Spleen (tissue), 11 donors: ENCODE results near the gene SLFNL1. TPM values are rescaled to one million over a fixed set of nuclear protein-coding genes. Genes with fewer than 3 reads are reported as not detected.
A peak's percentile ranks its signal among the peaks of the same experiment; 100 is the strongest.

Experiments used
- DNase-seq: peaks from one replicate; pipeline ENCODE4 v3.0.0-alpha.2; 2020
- H3K27ac ChIP-seq, 8 donors: fragments of 200-600 bp; sonication (generic) in 7 of 8; 1 replicate in 4 of 8; 2 replicates in 4 of 8; pipeline versions ENCODE4 v1.5.0 to v1.8.0; 2016 to 2021; ENCODE audit warnings: inconsistent platforms in 4 of 8, mild to moderate bottlenecking in 4 of 8, moderate library complexity in 1 of 8
- H3K27me3 ChIP-seq, 7 donors: fragments of 200-600 bp; sonication (generic) in 6 of 7; replicated peaks in 1 of 7; 1 replicate in 4 of 7; 2 replicates in 3 of 7; pipeline versions ENCODE4 v1.5.0 to v1.8.0; 2016 to 2021; ENCODE audit warnings: inconsistent platforms in 3 of 7, mild to moderate bottlenecking in 1 of 7
- H3K36me3 ChIP-seq, 6 donors: fragments of 200-600 bp; sonication (generic) in 5 of 6; 1 replicate in 4 of 6; 2 replicates in 2 of 6; pipeline versions ENCODE4 v1.5.0 to v1.8.0; 2016 to 2021; ENCODE audit warnings: inconsistent platforms in 2 of 6
- H3K4me1 ChIP-seq, 6 donors: fragments of 200-600 bp; sonication (generic) in 5 of 6; 1 replicate in 3 of 6; 2 replicates in 3 of 6; pipeline versions ENCODE4 v1.5.0 to v1.8.0; 2016 to 2021; ENCODE audit warnings: inconsistent platforms in 3 of 6
- H3K4me3 ChIP-seq, 8 donors: fragments of 200-600 bp; sonication (generic) in 7 of 8; 1 replicate in 4 of 8; 2 replicates in 4 of 8; pipeline versions ENCODE4 v1.5.0 to v1.8.0; 2016 to 2021; ENCODE audit warnings: inconsistent platforms in 4 of 8, mild to moderate bottlenecking in 4 of 8, moderate library complexity in 2 of 8
- H3K9me3 ChIP-seq, 8 donors: fragments of 200-600 bp; sonication (generic) in 7 of 8; 1 replicate in 4 of 8; 2 replicates in 4 of 8; pipeline versions ENCODE4 v1.5.0 to v1.8.0; 2016 to 2021; ENCODE audit warnings: inconsistent platforms in 4 of 8
- CTCF ChIP-seq, 11 experiments: fragments of 200-600 bp in 7 of 11; fragments of 450-650 bp in 4 of 11; sonication (generic) in 4 of 11; IDR thresholded peaks in 8 of 11; conservative IDR thresholded peaks in 3 of 11; 1 replicate in 7 of 11; 2 replicates in 4 of 11; pipeline versions ENCODE4 v1.4.0 to v1.8.0; 2016 to 2021; ENCODE audit warnings: antibody characterized with exemption in 11 of 11, inconsistent platforms in 4 of 11, mild to moderate bottlenecking in 1 of 11
- POLR2A ChIP-seq, 3 donors: fragments of 450-650 bp; IDR thresholded peaks; one replicate each; pipeline ENCODE4 v1.5.1; 2017; ENCODE audit warnings: antibody characterized with exemption in 3 of 3, mild to moderate bottlenecking in 1 of 3
- POLR2AphosphoS5 ChIP-seq, 3 donors: sonication (generic); formaldehyde crosslinking; IDR thresholded peaks; one replicate each; pipeline ENCODE4 v1.5.1; 2017; ENCODE audit warnings: antibody characterized with exemption in 3 of 3
- WGBS, 5 donors: extraction: QIAGEN DNeasy Blood & Tissue Kit in 3 of 5; methylation state at CpG; one replicate each; pipeline versions ENCODE4 v1.1.5 to v1.1.7; 2013 to 2018; 5-methylcytosine and 5-hydroxymethylcytosine counted together
- intact Hi-C: fragments of 100-400 bp; cut with DNase I; formaldehyde crosslinking; loops from one replicate; pipeline ENCODE4 v1.15.0; 2023; ENCODE audit warnings: low total_unique reads
- polyA plus RNA-seq, 3 donors: library from polyadenylated mRNA; stranded (reverse); fragments of 200-250 nt; gene quantifications; one replicate each; pipeline ENCODE4 v1.2.1, GENCODE V29; 2013
- total RNA-seq, 7 donors: library from RNA; depleted of rRNA in 3 of 7; stranded (reverse); fragments of >200 nt in 3 of 7; fragmentation: NEBNext Ultra II Directional in 4 of 7; extraction: Animal tissue kit (Norgen Biotek cat#: 25700) in 4 of 7; gene quantifications; one replicate each; pipeline versions ENCODE4 v1.1.0 to v1.2.1, GENCODE V29; 2016 to 2021
- donor health status: healthy with polysubstance abuse.
- donor health status: DM: no; HTN: no; CAD: no; lungs with moderate emphysema.
- donor health status: DM: no; HTN: no; CAD: no.
- donor health status: Bipolar disorder and iron deficiency.
- donor health status: healthy.
- donor health status: DM: no; HTN: no; CAD: no.
- donor health status: DM: yes; HTN: yes; CAD: no.

The SLFNL1 gene
- total and polyA plus RNA-seq, 10 donors, result 0.21 to 1.7 (median 0.59) TPM

DNA sequence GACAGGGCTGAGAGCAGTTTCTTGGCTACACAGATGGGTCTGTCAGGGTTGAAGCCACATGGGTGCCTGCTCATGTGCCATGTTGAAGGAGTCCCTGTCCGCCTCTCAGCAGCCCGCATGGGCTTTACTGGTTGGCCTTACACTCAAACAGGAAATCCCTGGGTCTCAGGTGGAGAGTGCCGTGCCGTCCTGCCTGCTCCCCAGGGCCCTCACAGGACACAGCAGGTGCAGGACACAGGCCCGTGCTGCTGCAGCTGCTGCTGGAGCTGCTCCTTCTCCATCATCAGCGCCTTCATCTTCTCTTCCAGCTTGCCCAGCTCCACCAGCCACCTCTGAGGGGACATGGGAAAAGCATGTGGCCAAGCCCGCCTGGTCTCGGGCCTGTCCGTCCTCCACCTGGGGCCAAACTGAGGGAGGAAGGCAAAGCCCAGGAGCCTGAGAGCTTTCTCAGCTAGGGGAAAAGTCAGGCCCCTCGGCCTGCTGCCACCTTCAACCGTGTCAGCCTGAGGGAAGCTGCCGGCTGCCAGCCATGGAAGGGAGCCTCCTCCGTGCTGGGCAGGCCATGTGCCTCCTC, 5.5 kb downstream of the SLFNL1 start:
- no peak for DNase-seq
- intact Hi-C loops, result no loop called here
- Histone ChIP-seq H3K36me3 (peaks cover 0 to 79% (median 28%) of the 10 kb centered on the region in 6 donors), H3K4me1 (peaks cover 0 to 28% (median 8%) of the 10 kb centered on the region in 6 donors), H3K9me3 (no peaks in the 10 kb centered on the region), H3K27ac (no peak overlapping the region), H3K27me3 (no peaks in the 10 kb centered on the region), H3K4me3 (no peak overlapping the region)
- TF ChIP-seq POLR2A (IDR thresholded peaks at IDR 0.05) (no peak), POLR2AphosphoS5 (IDR thresholded peaks at IDR 0.05) (peak in 1 of 3 donors; percentile 6)
- 69 to 86% (median 76%) methylated on average over 12 to 13 of the region's 13 CpGs for WGBS, 5 donors

DNA sequence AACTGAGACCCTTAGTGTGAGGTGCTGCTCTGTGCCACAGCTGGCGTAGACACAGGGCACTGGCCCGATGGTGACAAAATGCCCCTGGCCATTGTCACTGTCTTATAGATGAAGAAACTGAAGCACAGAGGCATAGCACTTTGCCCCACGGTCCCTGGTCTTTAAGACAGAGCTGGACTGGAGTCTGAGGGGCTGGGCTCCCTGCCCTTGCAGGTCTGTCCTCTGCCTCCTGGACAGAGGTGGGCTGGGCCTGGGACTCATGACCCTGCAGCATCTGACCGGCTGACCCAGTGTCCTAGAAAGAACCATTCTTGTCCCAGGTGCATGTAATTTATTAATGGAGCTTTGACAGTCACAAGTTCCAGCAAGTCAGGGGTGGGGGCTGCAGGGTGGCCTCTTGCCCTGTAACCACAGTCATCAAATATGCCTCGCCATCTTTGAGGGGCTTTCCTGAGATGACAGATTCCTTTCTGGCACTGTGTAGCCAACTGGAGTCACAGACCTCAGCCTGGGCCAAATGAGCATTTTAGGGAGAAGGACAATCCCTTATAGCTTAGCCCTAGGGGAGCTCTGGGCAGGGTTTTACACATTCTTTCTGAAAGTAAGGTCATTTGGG, 6.1 kb downstream of the SLFNL1 start:
- 45 to 67% (median 60%) methylated on average over 3 to 5 of the region's 5 CpGs for WGBS, 5 donors
- Histone ChIP-seq H3K36me3 (peaks cover 0 to 83% (median 34%) of the 10 kb centered on the region in 6 donors), H3K4me1 (peaks cover 0 to 28% (median 8%) of the 10 kb centered on the region in 6 donors), H3K4me3 (no peak overlapping the region), H3K9me3 (no peaks in the 10 kb centered on the region), H3K27ac (no peak overlapping the region), H3K27me3 (no peaks in the 10 kb centered on the region)
- intact Hi-C loops, result no loop called here
- no peak for DNase-seq
- TF ChIP-seq POLR2A (IDR thresholded peaks at IDR 0.05) (no peak), POLR2AphosphoS5 (IDR thresholded peaks at IDR 0.05) (no peak), CTCF (IDR thresholded peaks at IDR 0.05 in 8 of 11, conservative IDR thresholded peaks at IDR 0.05 in 3 of 11) (no peak)

GRCh38 chr1:41014871-41015270, 6.7 kb downstream of the SLFNL1 start:
- no peak overlapping the region for H3K4me3 ChIP-seq
- no peaks in the 10 kb centered on the region for H3K27me3 ChIP-seq
- no peak for DNase-seq
- H3K4me1 ChIP-seq, result peaks cover 0 to 28% (median 8%) of the 10 kb centered on the region in 6 donors
- peaks cover 0 to 83% (median 39%) of the 10 kb centered on the region in 6 donors for H3K36me3 ChIP-seq
- H3K9me3 ChIP-seq, result no peaks in the 10 kb centered on the region
- WGBS, 5 donors, result 37 to 60% (median 50%) methylated on average over 8 of the region's 8 CpGs
- no peak for TF ChIP-seq POLR2AphosphoS5 (IDR thresholded peaks at IDR 0.05)
- intact Hi-C loops, result no loop called here
- H3K27ac ChIP-seq, result no peak overlapping the region

DNA sequence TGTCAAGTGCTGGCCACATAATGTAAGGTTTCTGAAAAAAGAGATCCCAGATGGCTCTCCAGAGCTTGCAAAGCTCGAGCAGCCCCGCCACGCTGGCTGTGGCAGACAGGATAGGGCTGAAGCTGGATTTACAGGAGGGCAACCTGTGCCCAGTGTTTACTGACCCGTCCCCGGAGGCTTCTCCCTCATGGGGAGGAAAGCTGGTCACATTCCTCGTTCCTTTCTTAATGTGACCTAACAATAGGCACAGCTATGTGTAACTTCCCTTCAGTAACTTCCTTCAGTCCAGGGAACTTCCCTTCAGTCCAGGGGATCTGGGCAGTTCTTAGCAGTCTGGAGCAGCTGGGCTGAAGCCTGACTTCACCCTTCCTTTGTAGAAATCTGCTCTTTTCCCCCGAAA, 7.7 kb downstream of the SLFNL1 start:
- Histone ChIP-seq H3K9me3 (no peaks in the 10 kb centered on the region), H3K36me3 (peaks cover 0 to 92% (median 50%) of the 10 kb centered on the region in 6 donors), H3K27me3 (no peaks in the 10 kb centered on the region), H3K4me1 (peaks cover 0 to 28% (median 8%) of the 10 kb centered on the region in 6 donors), H3K27ac (peak overlapping the region in 3 of 8 donors; percentile 10 to 25 (median 12)), H3K4me3 (no peak overlapping the region)
- TF ChIP-seq CTCF (IDR thresholded peaks at IDR 0.05 in 8 of 11, conservative IDR thresholded peaks at IDR 0.05 in 3 of 11) (no peak), POLR2AphosphoS5 (IDR thresholded peaks at IDR 0.05) (no peak), POLR2A (IDR thresholded peaks at IDR 0.05) (no peak)
- DNase-seq, result no peak
- 46 to 58% (median 55%) methylated on average over 4 to 7 of the region's 7 CpGs for WGBS, 5 donors
- intact Hi-C loops, result no loop called here

DNA sequence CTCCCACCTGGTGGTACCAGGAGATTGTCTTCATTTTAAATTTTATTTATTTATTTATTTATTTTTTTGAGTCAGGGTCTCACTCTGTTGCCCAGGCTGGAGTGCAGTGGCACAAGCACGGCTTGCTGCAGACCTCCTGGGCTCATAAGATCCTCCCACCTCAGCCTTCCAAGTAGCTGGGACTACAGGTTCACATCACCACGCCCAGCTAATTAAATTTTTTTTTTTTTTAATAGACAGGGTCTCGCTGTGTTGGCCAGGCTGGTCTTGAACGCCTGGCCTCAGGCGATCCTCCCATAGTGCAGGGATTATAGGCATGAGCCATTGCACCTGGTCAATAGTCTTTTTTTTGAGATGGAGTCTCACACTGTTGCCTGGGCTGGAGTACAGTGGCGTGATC, 8.5 kb downstream of the SLFNL1 start:
- Histone ChIP-seq H3K36me3 (peaks cover 0 to 92% (median 54%) of the 10 kb centered on the region in 6 donors), H3K4me1 (peaks cover 0 to 28% (median 8%) of the 10 kb centered on the region in 6 donors), H3K27me3 (no peaks in the 10 kb centered on the region), H3K27ac (no peak overlapping the region), H3K4me3 (no peak overlapping the region), H3K9me3 (no peaks in the 10 kb centered on the region)
- 91 to 95% (median 95%) methylated on average over 6 of the region's 6 CpGs for WGBS, 5 donors
- TF ChIP-seq POLR2AphosphoS5 (IDR thresholded peaks at IDR 0.05) (no peak), POLR2A (IDR thresholded peaks at IDR 0.05) (no peak), CTCF (IDR thresholded peaks at IDR 0.05 in 8 of 11, conservative IDR thresholded peaks at IDR 0.05 in 3 of 11) (no peak)
- DNase-seq, result no peak
- intact Hi-C loops, result no loop called here
